ENCODE measurements around the gene NEU1.
"Not testable (repeated sequence)": the region's sequence is repeated elsewhere in the genome, so short reads cannot be mapped to it uniquely, and the experiment has no call there.

NEU1 gene

GRCh38 chr6:31862344-31863235, at the start of gene NEU1:
Gene NEU1 (minus strand): TSS chr6:31862821. CDS start chr6:31862776, 45 bp downstream.
- DNase-seq: peak; percentile 100

GRCh38 chr6:31911826-31912585, 49.4 kb upstream of the NEU1 start:
- no peak for DNase-seq

DNA sequence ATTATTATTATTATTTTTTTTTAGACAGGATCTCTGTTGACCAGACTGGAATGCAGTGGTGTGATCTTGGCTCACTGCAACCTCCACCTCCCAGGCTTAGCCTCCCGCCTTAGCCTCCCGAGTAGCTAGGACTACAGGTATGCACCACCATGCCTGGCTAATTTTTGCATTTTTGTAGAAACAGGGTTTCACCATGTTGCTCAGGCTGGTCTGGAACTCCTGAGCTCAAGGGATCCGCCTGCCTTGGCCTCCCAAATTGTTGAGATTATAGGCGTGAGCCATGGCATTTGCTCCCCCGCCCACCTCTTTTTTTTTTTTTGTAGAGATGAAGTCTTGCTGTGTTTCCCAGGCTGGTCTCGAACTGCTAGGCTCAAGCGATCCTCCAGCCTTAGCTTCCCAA, 46.7 kb upstream of the NEU1 start:
- not testable (repeated sequence) for DNase-seq

- DNase-seq: peak; percentile 49
Measured at GRCh38 chr6:31908791-31909190, 46.2 kb upstream of the NEU1 start.

- not testable (repeated sequence) for DNase-seq
Measured at GRCh38 chr6:31908255-31908654, 45.6 kb upstream of the NEU1 start.

DNA sequence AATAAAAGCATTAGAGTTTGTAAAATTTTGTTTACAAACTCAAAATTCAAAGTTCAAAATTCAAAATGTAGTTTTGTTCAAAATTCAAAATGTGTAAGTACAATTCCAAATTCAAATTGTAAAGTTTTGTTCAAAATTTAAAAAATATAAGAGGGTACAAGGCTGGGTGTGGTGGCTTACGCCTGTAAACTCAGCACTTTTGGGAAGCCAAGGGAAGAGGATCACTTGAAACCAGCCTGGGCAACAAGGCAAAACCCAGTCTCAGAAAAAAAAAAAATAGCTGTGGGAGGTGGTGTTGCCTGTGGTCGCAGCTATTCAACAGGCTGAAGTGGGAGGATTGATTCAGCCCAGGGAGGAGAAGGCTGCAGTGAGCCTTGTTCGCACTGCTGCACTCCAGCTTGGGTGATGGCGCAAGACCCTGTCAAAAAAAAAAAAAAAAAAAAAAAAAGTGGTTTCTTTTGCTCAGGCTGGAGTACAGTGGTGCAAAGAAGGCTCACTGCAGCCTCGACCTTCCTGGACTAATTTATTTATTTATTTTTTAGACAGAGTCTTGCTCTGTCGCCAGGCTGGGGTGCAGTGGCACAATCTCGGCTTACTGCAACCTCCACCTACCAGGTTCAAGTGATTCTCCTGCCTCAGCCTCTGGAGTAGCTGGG, 44.7 kb upstream of the NEU1 start:
- peak; percentile 79 for DNase-seq

DNA sequence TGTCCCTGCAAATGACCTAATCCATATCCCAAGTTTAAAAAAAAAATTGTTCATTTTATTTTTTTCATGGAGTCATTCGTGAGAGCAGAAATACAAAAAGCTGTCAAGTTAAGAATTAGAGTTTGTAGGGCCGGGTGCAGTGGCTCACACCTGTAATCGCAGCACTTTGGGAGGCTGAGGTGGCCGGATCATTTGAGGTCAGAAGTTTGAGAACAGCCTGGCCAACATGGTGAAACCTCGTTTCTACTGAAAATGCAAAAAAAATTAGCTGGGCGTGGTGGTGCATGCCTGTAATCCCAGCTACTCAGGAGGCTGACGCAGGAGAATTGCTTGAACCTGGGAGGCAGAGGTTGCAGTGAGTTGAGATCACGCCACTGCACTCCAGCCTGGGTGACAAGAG, 44.1 kb upstream of the NEU1 start:
- DNase-seq: not testable (repeated sequence)

- no peak for DNase-seq
Measured at GRCh38 chr6:31906122-31906521, 43.5 kb upstream of the NEU1 start.

- no peak for DNase-seq
Measured at GRCh38 chr6:31905041-31905440, 42.4 kb upstream of the NEU1 start.

DNA sequence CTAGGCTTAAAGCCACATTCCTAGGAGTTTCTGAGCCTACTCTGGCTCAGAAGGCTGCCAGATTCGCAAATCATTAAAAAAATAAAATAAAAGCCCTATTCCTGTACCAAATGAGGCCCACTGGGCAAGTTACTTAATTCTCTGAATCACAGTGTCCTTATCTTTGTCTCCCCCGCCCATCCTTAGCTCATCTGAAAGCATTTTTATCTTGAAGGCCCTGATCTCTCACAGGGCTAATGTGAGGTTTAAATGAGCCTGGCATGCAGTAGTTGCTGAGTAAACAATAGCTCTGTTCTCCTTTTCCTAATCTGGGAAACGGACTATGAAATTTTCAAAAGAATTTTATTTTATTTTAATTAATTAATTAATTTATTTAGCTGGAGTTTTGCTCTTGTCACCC, 41.3 kb upstream of the NEU1 start:
- no peak for DNase-seq

DNA sequence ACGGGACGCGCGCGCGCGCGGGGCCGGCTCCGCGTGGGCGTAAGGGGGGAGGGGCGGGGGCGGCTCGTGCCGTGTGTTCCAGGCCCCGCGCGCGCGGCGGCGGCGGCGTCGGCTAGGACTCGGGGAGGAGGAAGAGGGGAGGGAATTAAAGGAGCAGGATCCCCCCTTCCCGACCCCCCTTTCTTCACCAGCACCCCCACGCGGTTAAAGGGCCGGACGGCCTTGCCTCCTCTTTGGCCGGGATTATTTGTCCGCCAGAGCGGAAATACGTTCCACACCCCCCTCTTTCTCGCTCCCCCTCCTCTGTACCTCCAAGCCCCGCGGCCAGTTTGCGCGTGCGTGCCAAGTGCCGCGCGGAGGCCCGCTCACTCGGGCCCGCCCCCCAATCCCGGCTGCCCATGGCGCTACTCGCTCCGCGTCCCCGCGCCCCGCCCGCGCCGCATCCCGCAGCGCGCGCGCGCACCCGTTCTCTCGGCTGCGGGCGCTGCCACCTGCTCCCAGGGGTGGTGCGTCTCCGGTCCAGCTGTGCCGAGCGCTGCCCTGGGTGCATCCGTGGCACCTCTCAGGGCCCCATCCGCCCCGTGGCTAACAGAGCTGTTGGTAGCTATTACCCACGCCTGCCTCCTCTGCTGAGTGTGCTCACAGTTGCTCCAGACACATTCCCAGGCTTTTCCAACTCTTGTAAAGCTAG, 39.5 kb upstream of the NEU1 start, which contains the start of gene ZBTB12:
ZBTB12 (minus strand) TSS at position 134 of the 691 bp plus-strand sequence. CDS start 781 bp downstream, outside the sequence.
- peak; percentile 96 for DNase-seq

- peak; percentile 49 for DNase-seq
Measured at GRCh38 chr6:31901415-31901952, 38.9 kb upstream of the NEU1 start.

- no peak for DNase-seq
Measured at GRCh38 chr6:31900917-31901414, 38.3 kb upstream of the NEU1 start.

GRCh38 chr6:31899882-31900722, 37.5 kb upstream of the NEU1 start:
- DNase-seq: no peak

GRCh38 chr6:31899215-31899614, 36.6 kb upstream of the NEU1 start:
- no peak for DNase-seq

DNA sequence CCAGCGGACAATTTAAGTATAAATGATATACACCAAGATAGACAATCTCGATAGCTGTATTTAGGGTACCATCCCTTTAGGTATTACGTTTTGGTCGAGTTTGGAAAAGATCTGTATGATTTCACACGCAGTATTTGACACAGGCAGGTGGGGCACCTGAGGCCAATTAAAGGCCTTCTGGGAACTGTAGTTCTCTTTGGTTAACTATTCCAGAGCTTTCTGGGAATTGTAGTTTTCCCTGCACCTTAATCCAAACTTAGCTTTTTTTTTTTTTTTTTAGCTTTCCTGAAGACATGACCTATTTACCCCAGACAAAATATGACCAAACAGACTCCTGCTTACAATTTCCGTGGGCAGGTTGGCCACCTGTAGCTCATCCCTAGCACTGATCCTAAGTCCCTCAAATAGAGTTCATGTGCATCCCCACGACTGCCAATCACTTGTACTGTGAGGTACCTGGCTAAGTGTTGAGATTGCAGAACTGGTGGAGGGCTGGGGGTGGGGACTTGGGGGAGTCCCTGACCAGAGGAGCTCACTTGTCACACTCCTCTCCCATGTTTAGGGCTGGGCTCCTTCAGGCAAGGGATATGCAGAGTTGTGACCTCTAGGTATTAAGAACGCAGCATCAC, 35.9 kb upstream of the NEU1 start:
- no peak for DNase-seq

- DNase-seq: peak; percentile 77
Measured at GRCh38 chr6:31897612-31898382, 35.2 kb upstream of the NEU1 start, which contains the start of gene EHMT2. Gene EHMT2 (minus strand): TSS chr6:31897698. CDS start chr6:31897677, 21 bp downstream.

GRCh38 chr6:31896856-31897611, 34.4 kb upstream of the NEU1 start:
- DNase-seq: no peak

DNA sequence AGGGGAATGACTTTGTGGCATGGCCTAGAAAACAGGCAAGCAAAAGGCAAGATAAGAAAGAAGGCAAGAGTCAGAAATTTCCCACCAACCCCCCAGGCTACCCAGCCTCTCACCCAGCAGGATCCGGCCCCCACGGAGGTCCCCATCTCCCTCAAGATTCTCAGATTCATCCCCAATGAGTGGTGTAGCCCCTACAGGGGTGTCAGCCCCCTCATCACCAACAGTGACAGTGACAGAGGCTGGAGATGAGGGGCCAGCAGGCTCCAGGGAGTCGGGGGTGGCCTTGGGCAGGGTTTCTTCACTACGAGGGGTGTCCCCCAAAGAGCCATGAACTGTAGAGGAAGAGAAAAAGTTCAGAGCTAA, 33.9 kb upstream of the NEU1 start:
- DNase-seq: no peak
